Liver (tissue), 9 donors: ENCODE results near the gene ZFP1. TPM values are rescaled to one million over a fixed set of nuclear protein-coding genes. Genes with fewer than 3 reads are reported as not detected.

ENCODE experiments used
- DNase-seq: peaks from one replicate; pipeline ENCODE4 v3.0.0-alpha.2; 2017; ENCODE audit warnings: low spot score
- H3K27ac ChIP-seq, 2 donors: one replicate each; pipeline ENCODE4 v1.7.0; 2013; ENCODE audit warnings: inconsistent platforms in 2 of 2, low read length in 2 of 2, control low read depth in 1 of 2, low read depth in 1 of 2, mild to moderate bottlenecking in 1 of 2
- H3K27me3 ChIP-seq, 4 donors: one replicate each; pipeline versions ENCODE4 v1.6.1 to v1.7.0; 2013; ENCODE audit warnings: low read length in 3 of 4, inconsistent platforms in 1 of 4, mild to moderate bottlenecking in 1 of 4, moderate library complexity in 1 of 4; ENCODE audit not compliant: control insufficient read depth in 4 of 4, insufficient read depth in 4 of 4
- H3K36me3 ChIP-seq, 4 donors: one replicate each; pipeline versions ENCODE4 v1.6.1 to v1.7.0; 2013; ENCODE audit warnings: low read length in 3 of 4, mild to moderate bottlenecking in 3 of 4, low read depth in 1 of 4, moderate library complexity in 1 of 4; ENCODE audit not compliant: control insufficient read depth in 4 of 4, insufficient read depth in 3 of 4
- H3K4me1 ChIP-seq, 4 donors: one replicate each; pipeline versions ENCODE4 v1.6.1 to v1.7.0; 2013; ENCODE audit warnings: low read length in 3 of 4, mild to moderate bottlenecking in 3 of 4, moderate library complexity in 1 of 4; ENCODE audit not compliant: control insufficient read depth in 4 of 4, insufficient read depth in 4 of 4
- H3K4me3 ChIP-seq, 3 donors: one replicate each; pipeline versions ENCODE4 v1.6.1 to v1.7.0; 2013; ENCODE audit warnings: low read length in 3 of 3, control low read depth in 1 of 3, low read depth in 1 of 3, mild to moderate bottlenecking in 1 of 3
- H3K9ac ChIP-seq, 2 donors: one replicate each; pipeline ENCODE4 v1.7.0; 2013; ENCODE audit warnings: low read length in 2 of 2, mild to moderate bottlenecking in 2 of 2, moderate library complexity in 2 of 2, control low read depth in 1 of 2, low read depth in 1 of 2
- H3K9me3 ChIP-seq, 4 donors: one replicate each; pipeline versions ENCODE4 v1.6.1 to v1.7.0; 2013; ENCODE audit warnings: low read length in 3 of 4; ENCODE audit not compliant: control insufficient read depth in 4 of 4
- CTCF ChIP-seq: fragments of 150-350 bp; IDR thresholded peaks from 2 replicates; pipeline ENCODE4 v1.5.1; 2017; ENCODE audit warnings: improper control_type of control experiment, low read depth, low read length; ENCODE audit not compliant: missing input control
- FOXA1 ChIP-seq: IDR thresholded peaks from 2 replicates; pipeline ENCODE4 v1.6.1; 2016; ENCODE audit warnings: antibody characterized with exemption
- FOXA2 ChIP-seq: IDR thresholded peaks from 2 replicates; pipeline ENCODE4 v1.6.1; 2016; ENCODE audit warnings: antibody characterized with exemption
- GABPA ChIP-seq, 2 donors: IDR thresholded peaks in 1 of 2; conservative IDR thresholded peaks in 1 of 2; 2 replicates each; pipeline ENCODE4 v1.6.1; 2016; ENCODE audit warnings: antibody characterized with exemption in 2 of 2, mild to moderate bottlenecking in 1 of 2, moderate library complexity in 1 of 2
- HNF4A ChIP-seq, 2 donors: conservative IDR thresholded peaks; 2 replicates each; pipeline ENCODE4 v1.6.1; 2016; ENCODE audit warnings: antibody characterized with exemption in 2 of 2, mild to moderate bottlenecking in 2 of 2
- JUND ChIP-seq, 2 donors: IDR thresholded peaks; 2 replicates each; pipeline ENCODE4 v1.6.1; 2016; ENCODE audit warnings: antibody characterized with exemption in 2 of 2
- MAX ChIP-seq: IDR thresholded peaks from 2 replicates; pipeline ENCODE4 v1.6.1; 2016; ENCODE audit warnings: antibody characterized with exemption
- RAD21 ChIP-seq, 2 donors: IDR thresholded peaks; 2 replicates each; pipeline ENCODE4 v1.6.1; 2016; ENCODE audit warnings: antibody characterized with exemption in 2 of 2, mild to moderate bottlenecking in 2 of 2
- REST ChIP-seq: IDR thresholded peaks from 2 replicates; pipeline ENCODE4 v1.6.1; 2016; ENCODE audit warnings: antibody characterized with exemption, mild to moderate bottlenecking
- SP1 ChIP-seq: IDR thresholded peaks from 2 replicates; pipeline ENCODE4 v1.6.1; 2018; ENCODE audit warnings: antibody characterized with exemption, mild to moderate bottlenecking
- TAF1 ChIP-seq: conservative IDR thresholded peaks from 2 replicates; pipeline ENCODE4 v1.6.1; 2016; ENCODE audit warnings: antibody characterized with exemption, mild to moderate bottlenecking
- YY1 ChIP-seq: IDR thresholded peaks from 2 replicates; pipeline ENCODE4 v1.6.1; 2016; ENCODE audit warnings: antibody characterized with exemption, mild to moderate bottlenecking
- ZBTB33 ChIP-seq: IDR thresholded peaks from 2 replicates; pipeline ENCODE4 v1.6.1; 2016; ENCODE audit warnings: antibody characterized with exemption
- WGBS: extraction: QIAGEN DNeasy Blood & Tissue Kit; methylation state at CpG from one replicate; pipeline ENCODE4 v1.1.7; 2013; 5-methylcytosine and 5-hydroxymethylcytosine counted together
- polyA plus RNA-seq, 2 donors: library from polyadenylated mRNA; stranded (reverse) in 1 of 2; unstranded in 1 of 2; fragments of 200-250 nt in 1 of 2; fragments of >200 nt in 1 of 2; fragmentation: Nextera tagmentation in 1 of 2; extraction: Ambion mirVana in 1 of 2; gene quantifications; one replicate each; pipeline versions ENCODE4 v1.2.1 to v1.2.3, GENCODE V29; 2013 to 2015
- total RNA-seq, 2 donors: library from RNA; depleted of rRNA; stranded (reverse); fragments of >200 nt; gene quantifications; one replicate each; pipeline ENCODE4 v1.2.3, GENCODE V29; 2014
- donor health status: healthy.
- donor health status: healthy.
- donor health status: healthy.
- donor health status: healthy.
- donor health status: healthy.

Gene ZFP1
- total and polyA plus RNA-seq, 4 donors = 3.8 to 8.5 (median 6.0) TPM

GRCh38 chr16:75151798-75152197 lies 3.5 kb downstream of the ZFP1 start (continued):
- TF ChIP-seq ZBTB33 = no peak

- peaks cover 0 to 7% (median 2%) of the 10 kb centered on the region in 4 donors for H3K4me1 ChIP-seq
These were observed 4.3 kb downstream of the ZFP1 start for GRCh38 chr16:75152635-75153034.

GRCh38 chr16:75160386-75160785 lies 12.1 kb downstream of the ZFP1 start:
- Histone ChIP-seq H3K4me1 (no peaks in the 10 kb centered on the region), H3K36me3 (peaks cover 4 to 49% (median 31%) of the 10 kb centered on the region in 4 donors), H3K4me3 (no peak overlapping the region), H3K9ac (no peak overlapping the region), H3K27me3 (no peaks in the 10 kb centered on the region), H3K27ac (no peak overlapping the region), H3K9me3 (peaks cover 0 to 10% (median 5%) of the 10 kb centered on the region in 4 donors)
- WGBS = 96% methylated on average over 1 of the region's 1 CpG
- DNase-seq = no peak
- TF ChIP-seq SP1 (no peak), REST (no peak), FOXA1 (no peak), GABPA (IDR thresholded peaks at IDR 0.05 in 1 of 2, conservative IDR thresholded peaks at IDR 0.05 in 1 of 2) (no peak), RAD21 (IDR thresholded peaks at IDR 0.05) (no peak), FOXA2 (no peak), YY1 (no peak), HNF4A (conservative IDR thresholded peaks at IDR 0.05) (no peak), JUND (IDR thresholded peaks at IDR 0.05) (no peak), MAX (no peak), ZBTB33 (no peak), TAF1 (no peak)

More at GRCh38 chr16:75152635-75153034, 4.3 kb downstream of the ZFP1 start:
- no peaks in the 10 kb centered on the region for H3K27me3 ChIP-seq
- no peaks in the 10 kb centered on the region for H3K9me3 ChIP-seq
- H3K27ac ChIP-seq = no peak overlapping the region
- no peak overlapping the region for H3K9ac ChIP-seq
- H3K36me3 ChIP-seq = peaks cover 2 to 30% (median 24%) of the 10 kb centered on the region in 4 donors
- no peak for TF ChIP-seq CTCF
- no peak for TF ChIP-seq FOXA2
- TF ChIP-seq HNF4A (conservative IDR thresholded peaks at IDR 0.05) = no peak
- no peak for TF ChIP-seq TAF1
- no peak for TF ChIP-seq JUND (IDR thresholded peaks at IDR 0.05)
- DNase-seq = no peak
- no peak overlapping the region for H3K4me3 ChIP-seq
